ENCODE data around the gene CEP72.
A peak's percentile ranks its signal among the peaks of the same experiment; 100 is the strongest.

CEP72 gene

DNA sequence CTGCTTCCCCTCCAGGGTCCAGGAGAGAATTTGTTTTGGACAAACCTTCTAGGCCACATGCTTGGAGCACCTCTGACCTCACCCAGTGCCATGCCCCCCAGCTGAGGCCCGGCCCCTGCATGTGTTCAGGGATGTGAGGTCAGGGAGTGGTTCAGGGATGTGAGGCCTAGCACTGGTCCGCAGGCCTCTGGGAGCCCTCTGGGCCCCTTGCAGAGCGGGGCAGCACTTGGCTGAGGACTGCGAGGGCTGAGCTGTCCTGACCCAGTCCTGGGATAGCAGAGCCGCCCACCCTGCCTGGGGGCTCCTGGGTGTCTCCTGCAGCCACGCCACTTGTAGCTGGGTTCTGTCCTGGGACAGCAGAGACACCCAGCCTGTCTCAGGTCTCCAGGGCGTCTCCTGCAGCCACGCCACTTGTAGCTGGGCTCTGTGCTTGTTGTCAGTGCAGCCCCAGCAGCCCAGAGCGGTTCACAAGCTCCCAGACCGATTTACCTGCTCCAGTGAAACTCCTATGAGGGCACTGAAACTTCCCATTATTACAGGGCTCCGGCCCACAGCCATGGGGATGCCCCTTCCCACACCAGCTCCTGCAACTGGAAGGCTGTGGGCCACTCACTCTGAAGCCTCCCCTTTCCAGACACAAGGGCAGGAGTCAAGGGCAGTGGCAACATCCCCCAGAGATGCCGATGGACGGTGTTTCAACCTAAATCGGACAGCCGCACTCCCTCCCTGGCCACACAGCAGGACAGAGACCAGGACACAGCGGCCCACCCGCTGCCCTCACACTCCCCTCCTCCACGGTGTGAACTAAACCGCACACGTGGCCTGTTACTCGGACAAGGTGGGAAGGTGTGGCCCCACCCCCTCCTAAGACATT is 5.4 kb upstream of the CEP72 start:
- Histone ChIP-seq H3K27ac (ENCODE audit: low read length) (no peak overlapping the region), H3K36me3 (replicated peaks; ENCODE audit: low read depth, low read length) (no peaks in the 10 kb centered on the region), H3K9ac (ENCODE audit: low read length) (no peak overlapping the region), H3K4me2 (ENCODE audit: low read length) (peak overlapping the region; percentile 54), H3K9me3 (ENCODE audit: insufficient read depth, low read length) (no peaks in the 10 kb centered on the region), H3K4me1 (ENCODE audit: low read length) (peaks cover 13% of the 10 kb centered on the region), H3K27me3 (ENCODE audit: low read depth, low read length) (no peaks in the 10 kb centered on the region), H2AFZ (ENCODE audit: low read depth, low read length) (no peak overlapping the region), H3K4me3 (ENCODE audit: low read length) (no peak overlapping the region), H3K79me2 (ENCODE audit: low read length) (no peaks in the 10 kb centered on the region), H4K20me1 (ENCODE audit: insufficient read depth, low read length) (no peaks in the 10 kb centered on the region)
- no peak for TF ChIP-seq EZH2phosphoT487 (IDR thresholded peaks at IDR 0.05; ENCODE audit: low read depth)
- TF ChIP-seq, protein P1, sequence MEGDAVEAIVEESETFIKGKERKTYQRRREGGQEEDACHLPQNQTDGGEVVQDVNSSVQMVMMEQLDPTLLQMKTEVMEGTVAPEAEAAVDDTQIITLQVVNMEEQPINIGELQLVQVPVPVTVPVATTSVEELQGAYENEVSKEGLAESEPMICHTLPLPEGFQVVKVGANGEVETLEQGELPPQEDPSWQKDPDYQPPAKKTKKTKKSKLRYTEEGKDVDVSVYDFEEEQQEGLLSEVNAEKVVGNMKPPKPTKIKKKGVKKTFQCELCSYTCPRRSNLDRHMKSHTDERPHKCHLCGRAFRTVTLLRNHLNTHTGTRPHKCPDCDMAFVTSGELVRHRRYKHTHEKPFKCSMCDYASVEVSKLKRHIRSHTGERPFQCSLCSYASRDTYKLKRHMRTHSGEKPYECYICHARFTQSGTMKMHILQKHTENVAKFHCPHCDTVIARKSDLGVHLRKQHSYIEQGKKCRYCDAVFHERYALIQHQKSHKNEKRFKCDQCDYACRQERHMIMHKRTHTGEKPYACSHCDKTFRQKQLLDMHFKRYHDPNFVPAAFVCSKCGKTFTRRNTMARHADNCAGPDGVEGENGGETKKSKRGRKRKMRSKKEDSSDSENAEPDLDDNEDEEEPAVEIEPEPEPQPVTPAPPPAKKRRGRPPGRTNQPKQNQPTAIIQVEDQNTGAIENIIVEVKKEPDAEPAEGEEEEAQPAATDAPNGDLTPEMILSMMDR (IDR thresholded peaks at IDR 0.05; ENCODE audit: low read depth, low read length), result no peak

DNA sequence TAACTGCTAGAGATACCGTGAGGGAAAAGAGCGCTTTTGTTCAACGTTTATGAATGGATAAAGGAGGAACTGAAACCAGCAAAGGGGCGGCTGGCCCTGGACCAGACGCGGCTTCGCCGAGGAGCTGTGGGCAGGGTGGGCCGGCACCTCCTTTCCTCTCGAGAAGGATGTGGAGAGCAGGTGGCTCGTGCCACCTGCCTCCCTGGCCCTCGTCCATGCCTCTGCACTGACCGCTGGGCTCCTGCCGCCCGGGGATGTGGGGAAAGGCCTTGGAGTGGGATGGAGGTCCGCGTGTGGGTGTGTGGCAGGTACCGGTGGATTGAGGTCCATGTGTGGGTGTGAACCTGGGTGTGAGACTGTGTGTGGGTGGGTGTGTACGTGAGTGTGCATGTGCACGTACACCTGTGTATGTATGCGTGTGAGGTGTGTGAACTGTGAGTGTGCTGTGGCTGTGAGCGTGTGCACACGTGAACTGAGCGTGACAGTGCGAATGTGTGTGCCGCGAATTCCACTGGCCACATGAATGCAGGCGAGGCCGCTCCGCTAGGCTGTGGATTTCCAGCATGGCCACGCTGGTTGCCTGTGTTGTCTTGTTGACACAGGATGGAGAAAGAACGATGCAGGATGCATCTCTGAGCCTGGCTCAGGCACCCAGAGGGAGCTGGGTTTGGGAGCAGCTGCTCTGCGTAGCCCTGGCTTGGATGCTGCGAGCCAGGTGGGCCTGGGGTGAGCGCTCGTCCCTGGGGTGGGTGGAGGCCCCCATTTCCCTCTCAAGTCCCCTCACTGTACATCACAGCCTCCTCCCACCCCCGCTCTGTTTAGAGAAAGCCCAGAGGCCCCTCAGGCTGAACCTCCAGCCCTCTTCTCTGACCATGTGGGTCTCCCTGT is 4.4 kb upstream of the CEP72 start:
- peaks cover 14% of the 10 kb centered on the region for H3K4me1 ChIP-seq (ENCODE audit: low read length)
- H3K27me3 ChIP-seq (ENCODE audit: low read depth, low read length), result no peaks in the 10 kb centered on the region
- peaks cover under 1% of the 10 kb centered on the region for H3K36me3 ChIP-seq (replicated peaks; ENCODE audit: low read depth, low read length)
- H3K4me2 ChIP-seq (ENCODE audit: low read length), result peak overlapping the region; percentile 54
- TF ChIP-seq, protein P1 (IDR thresholded peaks at IDR 0.05; ENCODE audit: low read depth, low read length), result no peak
- no peak for TF ChIP-seq EZH2phosphoT487 (IDR thresholded peaks at IDR 0.05; ENCODE audit: low read depth)
- H4K20me1 ChIP-seq (ENCODE audit: insufficient read depth, low read length), result no peaks in the 10 kb centered on the region
- no peak overlapping the region for H3K9ac ChIP-seq (ENCODE audit: low read length)
- H2AFZ ChIP-seq (ENCODE audit: low read depth, low read length), result no peak overlapping the region
- H3K4me3 ChIP-seq (ENCODE audit: low read length), result no peak overlapping the region
- peaks cover 4% of the 10 kb centered on the region for H3K79me2 ChIP-seq (ENCODE audit: low read length)
- H3K9me3 ChIP-seq (ENCODE audit: insufficient read depth, low read length), result peaks cover under 1% of the 10 kb centered on the region; the same call in 1 of the 2 replicates
- no peak overlapping the region for H3K27ac ChIP-seq (ENCODE audit: low read length)

DNA sequence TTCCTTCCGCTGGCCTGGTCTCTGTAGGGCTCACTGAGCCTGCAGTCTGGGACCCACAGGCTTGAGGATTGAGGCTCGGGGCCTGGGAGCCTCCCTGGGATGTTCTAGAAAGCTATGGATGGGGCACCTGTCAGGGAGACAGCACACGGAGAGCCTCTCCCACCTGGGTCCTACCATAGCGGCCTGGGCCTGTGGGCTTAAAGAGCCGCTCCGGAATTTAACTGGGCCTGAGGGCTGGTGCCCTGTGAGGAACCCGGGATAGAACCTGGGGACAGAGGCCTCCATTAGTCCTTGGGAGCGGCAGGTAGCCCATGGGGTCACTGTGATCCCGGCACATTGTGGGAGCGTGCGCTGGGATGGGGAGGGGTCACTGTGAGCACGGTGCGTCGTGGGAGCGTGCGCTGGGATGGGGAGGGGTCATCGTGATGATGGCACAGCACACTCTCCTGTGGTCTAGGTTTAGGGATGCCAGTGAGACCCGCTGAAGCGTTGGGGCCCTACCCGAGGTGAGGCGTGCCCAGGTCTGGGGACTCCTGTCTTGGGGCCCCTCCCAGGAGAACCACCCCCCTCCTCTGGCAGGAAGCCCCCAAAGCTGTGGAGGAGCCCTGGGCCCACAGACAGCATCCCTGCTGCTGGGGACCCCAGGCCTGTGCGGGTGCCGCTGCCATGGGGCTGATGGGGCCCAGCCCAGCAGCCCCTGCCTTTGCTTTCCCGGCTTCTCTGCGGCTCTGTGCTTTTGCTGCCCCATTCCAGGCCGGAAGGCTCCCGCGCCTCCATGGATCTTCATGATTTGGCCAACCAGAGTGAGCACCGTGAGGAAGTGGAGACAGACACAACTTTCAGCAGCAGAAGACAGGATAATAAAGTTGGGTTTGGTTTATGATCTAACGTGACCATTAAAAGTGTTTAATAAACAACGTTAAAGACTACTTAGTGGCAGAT is 3.4 kb upstream of the CEP72 start:
- Histone ChIP-seq H3K9ac (ENCODE audit: low read length) (no peak overlapping the region), H3K27ac (ENCODE audit: low read length) (no peak overlapping the region), H3K4me1 (ENCODE audit: low read length) (peaks cover 17% of the 10 kb centered on the region), H4K20me1 (ENCODE audit: insufficient read depth, low read length) (no peaks in the 10 kb centered on the region), H3K27me3 (ENCODE audit: low read depth, low read length) (no peaks in the 10 kb centered on the region), H3K4me2 (ENCODE audit: low read length) (no peak overlapping the region), H3K9me3 (ENCODE audit: insufficient read depth, low read length) (peaks cover 5% of the 10 kb centered on the region; the same call in 1 of the 2 replicates), H2AFZ (ENCODE audit: low read depth, low read length) (no peak overlapping the region), H3K79me2 (ENCODE audit: low read length) (peaks cover 14% of the 10 kb centered on the region), H3K4me3 (ENCODE audit: low read length) (no peak overlapping the region), H3K36me3 (replicated peaks; ENCODE audit: low read depth, low read length) (peaks cover 8% of the 10 kb centered on the region)
- TF ChIP-seq, protein P1 (IDR thresholded peaks at IDR 0.05; ENCODE audit: low read depth, low read length), result no peak
- no peak for TF ChIP-seq EZH2phosphoT487 (IDR thresholded peaks at IDR 0.05; ENCODE audit: low read depth)

Data from OCI-LY3 (cell line).